K562 (cell line): ENCODE data around the gene KLHL8. TPM values are rescaled to one million over a fixed set of nuclear protein-coding genes. Genes with fewer than 3 reads are reported as not detected.
A peak's percentile ranks its signal among the peaks of the same experiment; 100 is the strongest.

Experiments used
- ATAC-seq: fragments of 200-7000 bp; cut with Tn5 transposase; 3 replicates; pipeline ENCODE4 v1.9.1; 2020; ENCODE audit warnings: moderate library complexity
- BruUV-seq: library from RNA; stranded (reverse); fragments of 400-500 nt; replicated peaks from 2 replicates; lab custom pipeline; 2021; lab: Mats Ljungman, UMichigan
- CTCF ChIA-PET: fragments of 300-600 bp; formaldehyde crosslinking; extraction: SDS; loops from one replicate; lab custom pipeline; 2021; ENCODE audit warnings: low intra/inter-chr PET ratio; lab: Yijun Ruan, JAX
- POLR2A ChIA-PET: fragments of 300-600, 350-650 bp; sonication (Branson Sonifier 250); formaldehyde crosslinking; extraction: SDS; loops from one replicate; lab custom pipeline; 2021; ENCODE audit warnings: antibody characterized with exemption, inconsistent platforms; lab: Yijun Ruan, JAX
- DNase-seq, 4 experiments: peaks; one replicate each; pipeline versions ENCODE4 v3.0.0 to v3.0.0-alpha.2; 2011 to 2018; ENCODE audit warnings: low spot score in 3 of 4, mixed read lengths in 3 of 4; ENCODE audit errors: extremely low read depth in 1 of 4
- FAIRE-seq: peaks from 2 replicates; lab custom pipeline; 2011; peaks lifted over from hg19 to GRCh38; lab: Jason Lieb, UNC
- H2AFZ ChIP-seq: 2 replicates; pipeline ENCODE4 v1.6.0; 2011; ENCODE audit warnings: low read depth, low read length, control low read depth, inconsistent platforms
- H3K27ac ChIP-seq: fragments of 200-600 bp; 3 replicates; pipeline ENCODE4 v1.8.0; 2011; ENCODE audit warnings: low read depth, mild to moderate bottlenecking, control low read depth, inconsistent platforms, low read length, moderate library complexity, mixed read lengths; ENCODE audit errors: extremely low read depth
- H3K27me3 ChIP-seq, 2 experiments: fragments of 300-600 bp in 1 of 2; 2 replicates in 1 of 2; 3 replicates in 1 of 2; pipeline versions ENCODE4 v1.6.0 to v1.8.0; 2011; ENCODE audit warnings: inconsistent platforms in 2 of 2, low read length in 2 of 2, mild to moderate bottlenecking in 1 of 2, mixed read lengths in 1 of 2, moderate library complexity in 1 of 2; ENCODE audit not compliant: control insufficient read depth in 2 of 2, insufficient read depth in 2 of 2
- H3K36me3 ChIP-seq: fragments of 300-600 bp; 3 replicates; pipeline ENCODE4 v1.8.0; 2011; ENCODE audit warnings: mild to moderate bottlenecking, low read length, inconsistent platforms; ENCODE audit not compliant: control insufficient read depth, insufficient read depth
- H3K4me1 ChIP-seq, 2 experiments: fragments of 200-600 bp in 1 of 2; replicated peaks in 1 of 2; 2 replicates in 1 of 2; 3 replicates in 1 of 2; pipeline versions ENCODE4 v1.5.1 to v1.8.0; 2011; ENCODE audit warnings: inconsistent platforms in 2 of 2, low read length in 2 of 2, mild to moderate bottlenecking in 1 of 2, mixed read lengths in 1 of 2, moderate library complexity in 1 of 2; ENCODE audit not compliant: control insufficient read depth in 2 of 2, insufficient read depth in 2 of 2
- H3K4me2 ChIP-seq: 2 replicates; pipeline ENCODE4 v1.6.1; 2011; ENCODE audit warnings: low read length, control low read depth, inconsistent platforms, mixed read lengths; ENCODE audit not compliant: insufficient read depth
- H3K4me3 ChIP-seq: fragments of 200-600 bp; sonication (generic), shearing (Covaris generic); 2 replicates; pipeline ENCODE4 v1.5.1; 2016; ENCODE audit warnings: control low read depth, inconsistent platforms
- H3K79me2 ChIP-seq: fragments of 200-600 bp; 3 replicates; pipeline ENCODE4 v1.8.0; 2011; ENCODE audit warnings: low read length, inconsistent platforms; ENCODE audit not compliant: control insufficient read depth, insufficient read depth
- H3K9ac ChIP-seq, 2 experiments: 2 replicates each; pipeline versions ENCODE4 v1.6.0 to v1.6.1; 2011; ENCODE audit warnings: low read depth in 2 of 2, low read length in 2 of 2, control low read depth in 1 of 2, inconsistent platforms in 1 of 2, mild to moderate bottlenecking in 1 of 2, mixed read lengths in 1 of 2; ENCODE audit not compliant: insufficient read depth in 1 of 2
- H3K9me1 ChIP-seq: one replicate; pipeline ENCODE4 v1.6.0; 2011; ENCODE audit warnings: inconsistent platforms, mild to moderate bottlenecking, low read length, moderate library complexity; ENCODE audit not compliant: control insufficient read depth, insufficient read depth
- H3K9me3 ChIP-seq: replicated peaks from 2 replicates; pipeline ENCODE4 v1.5.1; 2011; ENCODE audit warnings: low read depth, low read length, inconsistent platforms; ENCODE audit not compliant: control insufficient read depth, insufficient read depth
- H4K20me1 ChIP-seq: replicated peaks from 2 replicates; pipeline ENCODE4 v1.6.1; 2011; ENCODE audit warnings: low read length, inconsistent platforms, mixed read lengths; ENCODE audit not compliant: control insufficient read depth, insufficient read depth
- POLR2G ChIP-seq: fragments of 200-400 bp; formaldehyde crosslinking; IDR thresholded peaks from 2 replicates; pipeline ENCODE4 v1.6.1; 2017; ENCODE audit warnings: low read depth, mild to moderate bottlenecking, antibody characterized with exemption, low read length, moderate library complexity
- SPI1 ChIP-seq: IDR thresholded peaks from 2 replicates; pipeline ENCODE4 v1.6.1; 2011; ENCODE audit warnings: low read depth, low read length, control low read depth, borderline replicate concordance
- ZKSCAN8 ChIP-seq: fragments of 200-800 bp; sonication (Bioruptor generic); IDR thresholded peaks from 2 replicates; pipeline ENCODE4 v1.6.1; 2016; ENCODE audit warnings: missing genetic modification characterization, missing compliant biosample characterization
- ZNF277 ChIP-seq: fragments of 250-450 bp; sonication (Bioruptor Pico); IDR thresholded peaks from 2 replicates; pipeline ENCODE4 v1.8.0; 2022; ENCODE audit warnings: inconsistent platforms, mild to moderate bottlenecking, moderate library complexity, borderline replicate concordance
- WGBS: fragments of 100-300 bp; shearing (Covaris generic); methylation state at CpG from one replicate; pipeline ENCODE4 v1.1.6; 2016; ENCODE audit warnings: low coverage, mixed read lengths; ENCODE audit not compliant: insufficient coverage; ENCODE audit errors: missing lambda C conversion rate; 5-methylcytosine and 5-hydroxymethylcytosine counted together
- in situ Hi-C: fragments of 300-500 bp; cut with MboI; formaldehyde crosslinking; loops from 4 replicates; pipeline ENCODE4 v1.15.0; 2018; ENCODE audit warnings: inconsistent platforms, mixed read lengths
- intact Hi-C: fragments of 100-400 bp; cut with micrococcal nuclease; formaldehyde crosslinking; loops from 2 replicates; pipeline ENCODE4 v1.14.2; 2022
- polyA plus RNA-seq, 8 experiments: library from polyadenylated mRNA; depleted of rRNA in 4 of 8; stranded (reverse) in 5 of 8; unstranded in 3 of 8; fragments of >200 nt; fragmentation: Nextera tagmentation in 2 of 8; fragmentation: Illumina TruSeq in 1 of 8; extraction: Ambion mirVana in 2 of 8; extraction: Trizol in 1 of 8; gene quantifications; 2 replicates each; pipeline versions ENCODE4 v1.2.1 to v1.2.3, GENCODE V29; 2011 to 2014; ENCODE audit warnings: inconsistent platforms in 1 of 8, missing spikeins in 1 of 8
- total RNA-seq, 7 experiments: library from RNA; depleted of rRNA in 6 of 7; stranded (reverse); fragments of >200 nt in 6 of 7; fragmentation: Illumina TruSeq in 2 of 7; extraction: Trizol in 2 of 7; gene quantifications; 2 replicates each; pipeline versions ENCODE4 v1.2.1 to v1.2.3, GENCODE V29; 2011 to 2021; ENCODE audit warnings: low replicate concordance in 1 of 7

KLHL8 gene
- total and polyA plus RNA-seq, 9 of the 15 experiments (the other 6 are each of a cell fraction or from before 2014, with no cell fraction given), result 8.7 to 25.3 (median 15.7) TPM

- intact Hi-C loops (no loop called here), in situ Hi-C loops (no loop called here)
- Histone ChIP-seq H3K9ac (no peak overlapping the region), H4K20me1 (no peaks in the 10 kb centered on the region), H3K79me2 (0 out of 3 replicates have a peak, but pooled peaks cover 5% of the 10 kb centered on the region), H3K36me3 (0 out of 3 replicates have a peak, but pooled peaks cover 3% of the 10 kb centered on the region), H3K9me3 (no peaks in the 10 kb centered on the region), H3K4me2 (no peak overlapping the region), H3K27me3 (no peaks in the 10 kb centered on the region), H3K4me3 (no peak overlapping the region), H3K27ac (no peak overlapping the region), H3K4me1 (no peaks in the 10 kb centered on the region; a peak in 2 of 5 replicates), H2AFZ (no peak overlapping the region), H3K9me1 (no peaks in the 10 kb centered on the region)
- peak; percentile 35; the same call in 1 of the 2 replicates for TF ChIP-seq ZNF277 (CRISPR knock-in tag)
- no peak for TF ChIP-seq ZKSCAN8 (CRISPR knock-in tag)
- TF ChIP-seq SPI1, result no peak
- ATAC-seq (no peak), FAIRE-seq (no peak), DNase-seq (no peak)
- ChIA-PET POLR2A (no interaction called here), CTCF (no interaction called here)
- WGBS, result 84% methylated on average over 7 of the region's 7 CpGs
- BruUV-seq, result no TSS peak
Observed at GRCh38 chr4:87188932-87189331, 31.5 kb downstream of the KLHL8 start.

- ATAC-seq (no peak), FAIRE-seq (no peak), DNase-seq (no peak)
- Histone ChIP-seq H3K4me2 (no peak overlapping the region), H3K9ac (no peak overlapping the region), H3K27ac (no peak overlapping the region), H3K4me1 (no peaks in the 10 kb centered on the region; a peak in 2 of 5 replicates), H3K27me3 (no peaks in the 10 kb centered on the region), H3K4me3 (no peak overlapping the region), H3K9me1 (no peaks in the 10 kb centered on the region), H3K36me3 (0 out of 3 replicates have a peak, but pooled peaks cover 3% of the 10 kb centered on the region), H3K9me3 (no peaks in the 10 kb centered on the region), H4K20me1 (no peaks in the 10 kb centered on the region), H3K79me2 (0 out of 3 replicates have a peak, but pooled peaks cover 7% of the 10 kb centered on the region), H2AFZ (no peak overlapping the region)
- ChIA-PET POLR2A (no interaction called here), CTCF (no interaction called here)
- in situ Hi-C loops, result no loop called here
- BruUV-seq, result no TSS peak
- 89% methylated on average over 2 of the region's 2 CpGs for WGBS
- intact Hi-C loops, result no loop called here
- TF ChIP-seq POLR2G, result no peak
Observed at GRCh38 chr4:87188048-87188447, 32.4 kb downstream of the KLHL8 start.
